Choroid plexus epithelial cell (primary cell): ENCODE measurements around the gene CKMT2.

Source experiments
- DNase-seq: peaks from one replicate; pipeline ENCODE4 v3.0.0-alpha.2; 2010; ENCODE audit warnings: low read depth
- H3K4me3 ChIP-seq: 2 replicates; pipeline ENCODE4 v1.5.1; 2011; ENCODE audit warnings: low read depth, mild to moderate bottlenecking, control low read depth, low read length, moderate library complexity
- TF ChIP-seq, protein P1 (sequence below): conservative IDR thresholded peaks from 2 replicates; pipeline ENCODE4 v1.5.1; 2011; ENCODE audit warnings: low read depth, mild to moderate bottlenecking, control low read depth, inconsistent platforms, low read length, moderate library complexity

CKMT2 gene

GRCh38 chr5:81205058-81205457 lies 28.1 kb upstream of the CKMT2 start:
- no peak overlapping the region for H3K4me3 ChIP-seq
- TF ChIP-seq, protein P1, sequence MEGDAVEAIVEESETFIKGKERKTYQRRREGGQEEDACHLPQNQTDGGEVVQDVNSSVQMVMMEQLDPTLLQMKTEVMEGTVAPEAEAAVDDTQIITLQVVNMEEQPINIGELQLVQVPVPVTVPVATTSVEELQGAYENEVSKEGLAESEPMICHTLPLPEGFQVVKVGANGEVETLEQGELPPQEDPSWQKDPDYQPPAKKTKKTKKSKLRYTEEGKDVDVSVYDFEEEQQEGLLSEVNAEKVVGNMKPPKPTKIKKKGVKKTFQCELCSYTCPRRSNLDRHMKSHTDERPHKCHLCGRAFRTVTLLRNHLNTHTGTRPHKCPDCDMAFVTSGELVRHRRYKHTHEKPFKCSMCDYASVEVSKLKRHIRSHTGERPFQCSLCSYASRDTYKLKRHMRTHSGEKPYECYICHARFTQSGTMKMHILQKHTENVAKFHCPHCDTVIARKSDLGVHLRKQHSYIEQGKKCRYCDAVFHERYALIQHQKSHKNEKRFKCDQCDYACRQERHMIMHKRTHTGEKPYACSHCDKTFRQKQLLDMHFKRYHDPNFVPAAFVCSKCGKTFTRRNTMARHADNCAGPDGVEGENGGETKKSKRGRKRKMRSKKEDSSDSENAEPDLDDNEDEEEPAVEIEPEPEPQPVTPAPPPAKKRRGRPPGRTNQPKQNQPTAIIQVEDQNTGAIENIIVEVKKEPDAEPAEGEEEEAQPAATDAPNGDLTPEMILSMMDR = peak; percentile 17
- DNase-seq = no peak

- TF ChIP-seq, protein P1 = peak; percentile 63
- no peak overlapping the region for H3K4me3 ChIP-seq
- peak; percentile 55 for DNase-seq
These were observed 26.1 kb upstream of the CKMT2 start for GRCh38 chr5:81207009-81207408.

DNA sequence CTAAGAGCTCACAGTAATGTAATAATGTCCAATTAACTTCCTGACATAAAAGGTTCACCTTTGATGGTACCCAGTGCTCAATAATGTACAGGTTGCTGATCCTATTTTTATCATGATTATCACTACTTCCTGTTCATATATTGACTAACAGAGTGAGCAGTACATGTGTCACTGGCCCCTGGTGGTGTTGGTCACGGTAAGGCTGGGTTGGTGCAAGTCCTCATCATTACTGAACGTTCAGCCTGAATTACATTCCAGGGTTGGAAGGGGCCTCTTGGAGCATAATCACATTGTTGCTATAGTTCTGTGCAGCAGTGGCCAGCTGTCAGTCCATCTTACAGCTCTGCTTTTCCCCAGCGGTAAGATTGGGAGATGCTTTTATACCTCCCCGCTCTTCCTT lies 24.2 kb upstream of the CKMT2 start:
- TF ChIP-seq, protein P1 = no peak
- no peak overlapping the region for H3K4me3 ChIP-seq
- DNase-seq = no peak

DNA sequence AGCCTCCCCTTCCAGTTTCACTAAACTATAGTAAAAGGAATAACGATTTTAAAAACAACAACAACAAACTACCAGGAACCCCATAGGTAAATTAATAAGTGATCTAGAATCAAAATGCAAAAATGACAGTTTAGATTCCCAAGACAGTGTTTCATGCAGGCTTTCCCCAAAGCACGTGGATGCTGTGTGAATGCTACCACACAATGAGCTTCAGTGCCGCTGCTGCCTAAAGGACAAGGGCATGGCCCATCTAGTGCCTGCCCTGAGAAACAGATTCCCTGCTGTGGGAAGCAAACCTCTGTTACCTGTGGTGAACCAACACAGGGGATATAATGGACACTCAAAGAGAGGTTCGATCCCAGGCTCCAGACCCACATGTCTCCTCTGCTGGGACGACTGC lies 23.7 kb upstream of the CKMT2 start:
- H3K4me3 ChIP-seq = no peak overlapping the region
- TF ChIP-seq, protein P1 = no peak
- no peak for DNase-seq

- DNase-seq = no peak
- TF ChIP-seq, protein P1 = no peak
- H3K4me3 ChIP-seq = no peak overlapping the region
These were observed 23.1 kb upstream of the CKMT2 start for GRCh38 chr5:81209869-81210493.

DNA sequence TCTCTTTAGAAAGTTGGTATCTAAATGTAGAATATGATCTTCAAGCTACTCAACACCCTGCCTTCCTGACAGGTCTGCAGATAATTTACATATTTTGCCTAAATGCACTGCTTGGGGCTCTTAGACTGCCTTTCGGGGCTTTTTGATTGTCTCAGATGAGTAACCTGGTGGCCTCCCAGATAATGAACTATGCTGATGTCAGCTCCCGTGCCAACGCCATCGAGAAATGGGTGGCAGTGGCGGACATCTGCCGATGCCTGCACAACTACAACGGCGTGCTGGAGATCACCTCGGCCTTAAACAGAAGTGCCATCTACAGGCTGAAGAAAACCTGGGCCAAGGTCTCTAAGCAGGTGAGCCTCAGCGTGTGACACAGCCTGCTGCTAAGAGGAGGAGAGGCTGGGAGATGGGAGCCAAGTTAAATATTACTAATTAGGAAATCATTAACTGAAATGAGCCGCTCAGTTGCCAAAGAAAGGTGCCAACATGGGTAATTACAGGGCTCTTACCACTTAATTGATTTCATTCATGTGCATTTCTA lies 20.8 kb upstream of the CKMT2 start:
- no peak overlapping the region for H3K4me3 ChIP-seq
- TF ChIP-seq, protein P1 = no peak
- no peak for DNase-seq

GRCh38 chr5:81213070-81213469 lies 20.1 kb upstream of the CKMT2 start:
- TF ChIP-seq, protein P1 = no peak
- no peak for DNase-seq
- no peak overlapping the region for H3K4me3 ChIP-seq
